GM21723 (cell line): ENCODE data around the gene FCAMR.

Experiments used
- ATAC-seq: cut with Tn5 transposase; IDR thresholded peaks from one replicate; pipeline ENCODE4 v1.9.1; 2021; ENCODE audit warnings: mild to moderate bottlenecking, moderate library complexity; ENCODE audit not compliant: unreplicated experiment

Gene FCAMR

GRCh38 chr1:207000651-207001291 is 30.5 kb upstream of the FCAMR start:
- ATAC-seq: no peak

- no peak for ATAC-seq
Measured at GRCh38 chr1:206998816-206999215, 28.6 kb upstream of the FCAMR start.

DNA sequence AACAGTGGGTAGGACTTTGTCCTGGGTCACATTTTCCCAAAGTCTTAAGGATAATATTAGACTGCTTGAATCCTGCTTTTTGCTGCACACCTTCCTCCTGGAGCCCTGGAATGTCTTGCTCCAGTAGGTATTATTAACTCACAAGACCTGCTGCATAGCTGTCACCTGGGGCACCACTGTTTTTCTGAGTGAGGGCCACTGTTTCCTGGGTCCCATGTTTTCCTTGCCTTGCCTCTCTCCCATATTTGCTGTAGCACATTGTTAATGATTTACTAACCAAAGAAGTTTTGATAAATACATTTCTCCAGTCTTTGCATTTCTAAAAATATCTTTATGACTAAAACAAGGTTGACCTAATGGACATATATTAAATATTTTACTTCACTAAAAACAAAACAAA is 22.5 kb upstream of the FCAMR start:
- no peak for ATAC-seq

DNA sequence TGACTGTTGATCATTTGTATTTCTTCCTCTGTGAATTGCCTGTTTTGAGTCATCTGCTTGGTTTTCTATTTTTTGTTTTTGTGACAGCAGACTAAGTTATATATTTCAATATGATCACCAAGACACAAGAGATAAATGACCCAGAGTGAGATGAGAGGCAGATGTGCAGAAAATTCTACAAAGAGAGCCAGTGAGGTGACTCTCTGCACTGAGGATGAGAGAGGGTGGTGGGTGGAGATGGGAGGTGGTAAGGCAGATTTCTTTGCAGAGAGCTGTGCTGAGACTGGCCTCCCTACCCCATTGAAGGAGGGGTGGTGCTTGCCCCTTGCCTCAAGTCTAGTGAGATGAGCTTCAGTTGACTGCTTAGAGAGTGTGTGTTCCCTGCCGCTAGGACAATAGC is 17.6 kb upstream of the FCAMR start:
- ATAC-seq: no peak

DNA sequence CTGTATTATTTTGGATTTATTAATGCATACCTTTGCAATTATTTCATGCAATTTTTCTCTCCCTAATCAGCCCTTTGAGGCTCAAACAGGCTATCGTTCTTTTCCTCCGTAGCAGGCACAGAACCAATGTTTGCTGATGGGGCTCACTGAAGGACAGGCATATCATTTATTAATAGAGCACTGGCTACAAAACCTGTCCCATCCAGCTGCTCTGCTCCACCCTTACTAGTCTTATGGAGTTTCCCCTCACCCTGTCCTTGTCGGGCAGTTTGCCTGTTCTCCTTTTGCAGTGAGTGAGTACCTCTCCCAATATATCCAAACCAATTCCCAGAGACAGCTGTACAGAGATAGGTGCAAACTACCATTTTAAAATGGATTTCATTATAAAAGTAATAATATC is 16.6 kb upstream of the FCAMR start:
- no peak for ATAC-seq

DNA sequence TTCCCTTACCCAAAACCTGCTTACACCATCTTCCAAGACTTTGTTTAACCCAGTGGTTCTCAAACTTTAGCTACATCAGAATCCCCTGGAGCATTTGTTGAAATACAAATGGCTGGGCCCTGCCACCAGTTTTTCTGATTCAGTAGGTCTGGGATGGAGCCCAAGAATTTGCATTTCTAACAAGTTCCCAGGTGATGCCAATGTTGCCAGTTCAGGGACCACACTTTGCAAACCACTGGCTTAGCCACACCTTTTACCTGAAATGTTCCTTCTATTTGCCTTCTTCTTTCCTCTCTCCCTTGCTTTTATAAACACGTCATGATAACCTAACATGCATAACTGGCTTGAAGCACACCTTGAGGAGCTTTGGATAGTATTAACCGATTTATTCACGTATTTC is 16.1 kb upstream of the FCAMR start:
- ATAC-seq: no peak

- no peak for ATAC-seq
Measured at GRCh38 chr1:206985162-206985749, 15.0 kb upstream of the FCAMR start.

GRCh38 chr1:206982216-206982615 is 12.0 kb upstream of the FCAMR start:
- ATAC-seq: no peak

DNA sequence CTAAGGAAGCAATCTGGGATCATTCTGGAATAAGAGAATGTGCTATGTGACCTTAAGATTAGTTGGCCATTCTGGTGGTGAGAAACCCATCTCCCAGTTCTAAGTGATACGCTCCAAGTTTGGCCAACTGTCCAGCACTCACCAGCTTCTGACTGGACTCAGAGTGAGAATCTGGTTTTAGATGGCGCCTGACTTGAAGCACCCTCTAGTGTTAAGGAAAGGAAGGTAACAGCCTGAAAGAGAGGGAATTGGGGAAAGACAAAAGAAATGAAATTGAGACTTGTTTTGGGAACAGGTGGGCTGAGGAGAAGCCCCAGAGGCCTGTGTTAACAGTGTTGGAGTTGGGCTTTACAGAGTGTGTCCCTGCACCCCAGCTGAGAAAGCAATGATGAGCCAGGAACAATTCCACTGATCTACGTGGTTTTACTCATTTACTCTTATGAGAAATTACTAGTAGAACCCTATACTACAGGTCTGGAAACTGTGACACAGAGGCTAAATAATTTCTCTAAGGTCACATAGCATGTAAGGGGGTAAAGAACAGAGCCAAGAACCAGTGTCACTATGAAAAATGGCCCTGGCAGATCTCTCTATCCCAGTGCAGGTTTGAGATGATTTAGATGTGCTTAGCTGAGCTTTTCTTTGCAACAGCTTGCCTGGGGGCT is 9.3 kb upstream of the FCAMR start:
- ATAC-seq: no peak

GRCh38 chr1:206978259-206978658 is 8.0 kb upstream of the FCAMR start:
- ATAC-seq: no peak

DNA sequence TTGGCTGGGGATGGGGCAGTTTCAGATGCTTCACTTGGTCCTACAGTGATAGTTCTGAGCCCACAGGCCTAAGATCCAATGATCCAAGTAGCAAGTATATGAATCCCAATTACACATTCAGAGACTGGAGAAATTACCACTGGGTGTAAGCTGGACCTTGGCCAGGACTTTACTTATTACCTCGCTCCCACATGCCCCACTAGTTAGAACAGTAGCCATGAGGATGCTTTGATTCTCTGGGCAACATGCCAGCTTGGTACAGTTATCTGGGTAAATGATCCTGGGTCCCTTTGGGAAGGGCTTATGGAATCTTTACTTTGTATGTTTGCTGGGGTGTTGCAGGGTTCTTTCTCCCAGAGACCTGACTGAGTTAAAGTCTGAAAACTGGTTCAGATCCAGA is 5.0 kb upstream of the FCAMR start:
- ATAC-seq: no peak

DNA sequence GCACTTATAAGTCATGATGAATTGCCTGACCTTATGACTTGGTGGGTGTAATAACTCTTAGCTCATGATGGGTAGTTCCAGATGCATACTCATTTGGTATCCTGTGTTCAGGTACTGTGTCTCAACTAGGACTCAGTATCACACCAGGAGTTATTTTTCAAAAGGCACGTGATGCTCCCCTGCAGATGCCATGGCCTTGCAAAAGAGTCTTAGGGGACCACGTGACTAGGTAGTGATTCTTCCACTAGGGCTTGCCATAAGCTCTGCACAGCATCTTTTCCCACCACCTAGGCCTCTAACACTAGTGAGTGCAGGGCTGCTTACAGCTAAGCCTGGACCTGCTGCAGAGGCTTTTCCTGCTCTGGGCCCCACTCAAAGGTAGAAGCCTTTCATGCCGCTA is 3.9 kb upstream of the FCAMR start:
- no peak for ATAC-seq

DNA sequence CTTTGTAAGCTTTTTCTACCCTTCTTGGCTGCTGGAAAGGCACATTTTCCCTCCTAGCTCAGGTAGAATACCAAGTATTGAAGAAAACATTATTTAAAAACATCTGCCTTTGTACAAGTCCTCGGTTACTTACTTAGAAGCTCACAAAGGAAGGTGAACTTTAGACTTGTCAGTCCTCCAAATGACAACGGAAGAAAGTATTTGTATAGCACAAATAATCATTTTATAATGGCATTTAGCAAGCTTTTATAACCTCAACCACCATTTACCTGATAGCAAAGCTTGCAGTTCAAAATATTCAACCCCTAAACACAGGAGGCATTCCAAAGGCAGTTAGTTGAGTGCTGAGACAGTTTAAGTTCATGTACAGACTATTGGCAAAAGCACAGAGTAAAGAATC is 2.5 kb upstream of the FCAMR start:
- no peak for ATAC-seq

GRCh38 chr1:206971029-206971655 is 882 bp upstream of the FCAMR start:
- ATAC-seq: peak; percentile 69

- no peak for ATAC-seq
Measured at GRCh38 chr1:206969090-206969489, 1.2 kb downstream of the FCAMR start.

DNA sequence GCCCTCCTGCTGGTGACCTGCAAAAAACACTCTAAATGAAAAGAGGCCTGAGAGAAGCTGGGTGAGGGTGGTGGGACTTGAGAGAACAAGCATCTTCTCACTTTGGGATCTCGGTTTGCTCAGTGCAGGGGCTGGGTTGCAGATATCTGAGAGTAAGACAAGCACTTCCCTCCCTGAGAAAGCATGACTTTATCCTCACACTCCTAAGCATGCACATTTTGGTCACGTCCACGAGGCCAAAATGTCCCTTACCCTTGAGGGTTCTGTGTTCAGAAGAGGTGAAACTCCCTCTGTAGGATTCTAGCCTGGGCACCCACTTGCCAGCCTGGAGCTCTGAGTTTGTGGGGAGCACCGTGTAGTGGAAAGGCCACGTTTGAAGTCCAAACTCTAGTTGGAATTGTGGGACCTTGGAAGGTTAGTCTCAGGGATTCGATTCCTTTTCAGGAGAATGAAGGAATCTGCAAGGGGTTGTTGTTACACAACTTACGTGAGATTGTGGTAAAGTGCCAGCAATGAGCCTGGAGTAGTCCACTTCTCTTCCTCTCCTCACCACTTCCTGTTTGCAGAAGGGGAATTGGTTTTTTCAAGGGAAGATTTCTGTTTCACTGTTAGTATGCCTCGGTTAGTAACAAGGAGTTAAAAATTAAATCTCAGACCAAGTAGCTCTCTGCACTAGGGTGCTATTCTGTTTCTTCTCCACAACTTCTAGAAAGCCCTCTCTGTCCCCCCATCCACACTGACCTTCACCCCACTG is 3.0 kb downstream of the FCAMR start:
- no peak for ATAC-seq

DNA sequence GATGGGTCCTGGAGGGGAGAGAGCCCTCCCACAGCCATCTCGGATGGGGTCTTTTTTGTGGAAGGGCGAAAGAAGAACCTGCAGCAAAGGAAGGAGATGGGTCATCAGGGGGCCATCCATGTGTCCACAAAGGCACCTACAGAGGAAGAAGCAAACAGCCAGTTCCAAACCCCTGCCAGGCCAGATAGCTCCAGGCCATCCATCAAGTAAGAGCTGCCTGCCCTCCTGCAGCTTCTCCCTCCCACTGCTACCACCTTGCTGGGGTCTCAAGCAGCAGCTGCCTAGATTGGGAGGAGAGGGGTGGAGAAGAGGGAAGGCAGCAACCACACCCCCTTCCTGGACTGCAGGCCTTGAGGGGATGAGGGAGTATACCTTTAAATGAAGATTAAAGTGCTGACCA is 4.5 kb downstream of the FCAMR start:
- no peak for ATAC-seq

- ATAC-seq: no peak
Measured at GRCh38 chr1:206963740-206964139, 6.5 kb downstream of the FCAMR start.

DNA sequence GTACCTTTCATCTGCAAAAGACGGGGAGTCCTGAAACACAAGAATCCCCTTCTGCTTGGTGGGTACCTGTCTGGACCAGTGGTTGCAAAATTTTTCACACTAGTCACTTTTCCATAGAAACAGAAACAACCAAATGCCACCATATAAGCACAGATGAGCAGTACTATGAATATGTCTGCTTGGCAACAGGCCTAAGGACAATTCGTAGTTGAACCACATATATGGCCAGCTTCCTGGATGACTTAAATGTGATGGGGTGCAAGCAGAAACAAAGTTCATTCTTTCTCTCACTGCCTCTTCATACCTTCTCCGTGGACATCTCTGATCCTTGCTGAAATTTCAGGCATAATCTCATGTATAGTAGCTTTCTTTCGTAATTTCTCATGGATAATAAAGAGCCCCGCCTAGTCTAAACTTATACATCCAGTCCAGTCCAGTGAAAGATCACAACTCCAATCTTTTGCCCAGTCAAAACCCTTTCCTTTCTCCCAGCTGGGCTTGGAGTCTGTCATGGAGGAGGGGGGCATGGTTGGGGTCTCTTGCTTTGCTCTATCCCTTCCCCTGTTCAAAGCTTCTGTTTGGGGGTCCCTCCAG is 7.0 kb downstream of the FCAMR start:
- ATAC-seq: no peak

GRCh38 chr1:206962272-206962671 is 8.0 kb downstream of the FCAMR start:
- no peak for ATAC-seq

- no peak for ATAC-seq
Measured at GRCh38 chr1:206961668-206962067, 8.6 kb downstream of the FCAMR start.
